ENCODE data around the gene UBL4A. TPM values are rescaled to one million over a fixed set of nuclear protein-coding genes. Genes with fewer than 3 reads are reported as not detected.

The UBL4A gene
- total RNA-seq, 1 donor from 2014 or later, result 30.2 TPM

GRCh38 chrX:154469880-154470279 lies 16.5 kb downstream of the UBL4A start:
- Histone ChIP-seq H3K4me3 (no peak overlapping the region), H3K9me3 (no peaks in the 10 kb centered on the region), H3K4me1 (no peaks in the 10 kb centered on the region), H3K27ac (no peak overlapping the region), H3K27me3 (no peaks in the 10 kb centered on the region), H3K36me3 (peaks cover 0 to 51% of the 10 kb centered on the region in 2 donors)
- intact Hi-C loops (cut with DNase I), result no loop called here
- TF ChIP-seq, protein P1, sequence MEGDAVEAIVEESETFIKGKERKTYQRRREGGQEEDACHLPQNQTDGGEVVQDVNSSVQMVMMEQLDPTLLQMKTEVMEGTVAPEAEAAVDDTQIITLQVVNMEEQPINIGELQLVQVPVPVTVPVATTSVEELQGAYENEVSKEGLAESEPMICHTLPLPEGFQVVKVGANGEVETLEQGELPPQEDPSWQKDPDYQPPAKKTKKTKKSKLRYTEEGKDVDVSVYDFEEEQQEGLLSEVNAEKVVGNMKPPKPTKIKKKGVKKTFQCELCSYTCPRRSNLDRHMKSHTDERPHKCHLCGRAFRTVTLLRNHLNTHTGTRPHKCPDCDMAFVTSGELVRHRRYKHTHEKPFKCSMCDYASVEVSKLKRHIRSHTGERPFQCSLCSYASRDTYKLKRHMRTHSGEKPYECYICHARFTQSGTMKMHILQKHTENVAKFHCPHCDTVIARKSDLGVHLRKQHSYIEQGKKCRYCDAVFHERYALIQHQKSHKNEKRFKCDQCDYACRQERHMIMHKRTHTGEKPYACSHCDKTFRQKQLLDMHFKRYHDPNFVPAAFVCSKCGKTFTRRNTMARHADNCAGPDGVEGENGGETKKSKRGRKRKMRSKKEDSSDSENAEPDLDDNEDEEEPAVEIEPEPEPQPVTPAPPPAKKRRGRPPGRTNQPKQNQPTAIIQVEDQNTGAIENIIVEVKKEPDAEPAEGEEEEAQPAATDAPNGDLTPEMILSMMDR (IDR thresholded peaks at IDR 0.05), result no peak
- no peak for TF ChIP-seq POLR2A (IDR thresholded peaks at IDR 0.05)
- no peak for TF ChIP-seq POLR2AphosphoS5 (IDR thresholded peaks at IDR 0.05; ENCODE audit: insufficient read depth in 1 of 2, low read depth in 1 of 2)
- DNase-seq (ENCODE audit: extremely low spot score in 2 of 2), result no peak

DNA sequence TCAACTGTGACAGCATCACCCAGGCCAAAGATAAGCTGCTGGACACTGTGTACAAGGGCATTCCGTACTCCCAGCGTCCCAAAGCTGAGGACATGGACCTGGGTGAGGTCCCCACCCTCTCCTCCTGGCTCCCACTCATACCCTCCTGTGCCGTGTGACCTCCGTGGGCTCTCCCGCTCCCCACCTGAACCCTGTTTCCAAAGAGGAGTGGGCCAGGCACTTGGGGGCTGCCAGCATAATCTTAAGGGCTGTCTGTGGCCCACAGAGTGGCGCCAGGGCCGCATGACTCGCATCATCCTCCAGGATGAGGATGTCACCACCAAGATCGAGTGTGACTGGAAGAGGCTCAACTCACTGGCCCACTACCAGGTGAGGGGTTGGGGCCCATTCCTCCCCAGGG lies 17.3 kb downstream of the UBL4A start:
- H3K27ac ChIP-seq, result no peak overlapping the region
- no peaks in the 10 kb centered on the region for H3K27me3 ChIP-seq
- intact Hi-C loops (cut with DNase I), result no loop called here
- TF ChIP-seq, protein P1 (IDR thresholded peaks at IDR 0.05), result no peak
- TF ChIP-seq POLR2A (IDR thresholded peaks at IDR 0.05) (no peak), POLR2AphosphoS5 (IDR thresholded peaks at IDR 0.05; ENCODE audit: insufficient read depth in 1 of 2, low read depth in 1 of 2) (no peak)
- no peak for DNase-seq (ENCODE audit: extremely low spot score in 2 of 2)
- no peaks in the 10 kb centered on the region for H3K9me3 ChIP-seq
- peaks cover 0 to 56% of the 10 kb centered on the region in 2 donors for H3K36me3 ChIP-seq
- no peaks in the 10 kb centered on the region for H3K4me1 ChIP-seq
- no peak overlapping the region for H3K4me3 ChIP-seq

GRCh38 chrX:154468217-154468616 lies 18.2 kb downstream of the UBL4A start:
- intact Hi-C loops (cut with DNase I), result no loop called here
- no peaks in the 10 kb centered on the region for H3K4me1 ChIP-seq

GRCh38 chrX:154467556-154467955 lies 18.9 kb downstream of the UBL4A start:
- intact Hi-C loops (cut with DNase I), result no loop called here
- Histone ChIP-seq H3K4me1 (no peaks in the 10 kb centered on the region), H3K9me3 (no peaks in the 10 kb centered on the region)

More at GRCh38 chrX:154468217-154468616, 18.2 kb downstream of the UBL4A start:
- DNase-seq (ENCODE audit: extremely low spot score in 2 of 2), result no peak
- TF ChIP-seq POLR2A (IDR thresholded peaks at IDR 0.05) (no peak), POLR2AphosphoS5 (IDR thresholded peaks at IDR 0.05; ENCODE audit: insufficient read depth in 1 of 2, low read depth in 1 of 2) (no peak)
- TF ChIP-seq, protein P1 (IDR thresholded peaks at IDR 0.05), result no peak
- Histone ChIP-seq H3K4me3 (no peak overlapping the region), H3K27me3 (no peaks in the 10 kb centered on the region), H3K27ac (no peak overlapping the region), H3K9me3 (no peaks in the 10 kb centered on the region), H3K36me3 (peaks cover 0 to 56% of the 10 kb centered on the region in 2 donors)

GRCh38 chrX:154466907-154467306 lies 19.5 kb downstream of the UBL4A start:
- TF ChIP-seq POLR2AphosphoS5 (IDR thresholded peaks at IDR 0.05; ENCODE audit: insufficient read depth in 1 of 2, low read depth in 1 of 2) (no peak), POLR2A (IDR thresholded peaks at IDR 0.05) (no peak)
- TF ChIP-seq, protein P1 (IDR thresholded peaks at IDR 0.05), result no peak
- intact Hi-C loops (cut with DNase I), result no loop called here
- Histone ChIP-seq H3K4me3 (no peak overlapping the region), H3K9me3 (no peaks in the 10 kb centered on the region), H3K36me3 (peaks cover 0 to 56% of the 10 kb centered on the region in 2 donors), H3K27me3 (no peaks in the 10 kb centered on the region), H3K27ac (no peak overlapping the region), H3K4me1 (no peaks in the 10 kb centered on the region)
- DNase-seq (ENCODE audit: extremely low spot score in 2 of 2), result no peak

More at GRCh38 chrX:154467556-154467955, 18.9 kb downstream of the UBL4A start:
- no peak overlapping the region for H3K27ac ChIP-seq
- H3K36me3 ChIP-seq, result peaks cover 0 to 56% of the 10 kb centered on the region in 2 donors
- no peaks in the 10 kb centered on the region for H3K27me3 ChIP-seq
- no peak overlapping the region for H3K4me3 ChIP-seq
- no peak for DNase-seq (ENCODE audit: extremely low spot score in 2 of 2)
- no peak for TF ChIP-seq POLR2A (IDR thresholded peaks at IDR 0.05)
- no peak for TF ChIP-seq POLR2AphosphoS5 (IDR thresholded peaks at IDR 0.05; ENCODE audit: insufficient read depth in 1 of 2, low read depth in 1 of 2)
- TF ChIP-seq, protein P1 (IDR thresholded peaks at IDR 0.05), result no peak
